HG03442 (cell line): ENCODE data around the gene DEPDC5.

Experiments used
- ATAC-seq: cut with Tn5 transposase; IDR thresholded peaks from one replicate; pipeline ENCODE4 v1.9.1; 2021; ENCODE audit warnings: mild to moderate bottlenecking, moderate library complexity; ENCODE audit not compliant: unreplicated experiment

The DEPDC5 gene

GRCh38 chr22:31883989-31884388, 130.2 kb downstream of the DEPDC5 start:
- ATAC-seq = no peak

GRCh38 chr22:31891366-31892079, 137.7 kb downstream of the DEPDC5 start:
- no peak for ATAC-seq

- no peak for ATAC-seq
Observed at GRCh38 chr22:31892080-31892433, 138.2 kb downstream of the DEPDC5 start.

GRCh38 chr22:31893460-31893859, 139.6 kb downstream of the DEPDC5 start:
- no peak for ATAC-seq

- no peak for ATAC-seq
Observed at GRCh38 chr22:31895411-31896123, 141.7 kb downstream of the DEPDC5 start.

- ATAC-seq = no peak
Observed at GRCh38 chr22:31896472-31896871, 142.7 kb downstream of the DEPDC5 start.

- ATAC-seq = no peak
Observed at GRCh38 chr22:31897842-31898805, 144.3 kb downstream of the DEPDC5 start.

GRCh38 chr22:31898926-31899325, 145.1 kb downstream of the DEPDC5 start:
- ATAC-seq = no peak

GRCh38 chr22:31899669-31900068, 145.8 kb downstream of the DEPDC5 start:
- no peak for ATAC-seq

GRCh38 chr22:31901388-31902137, 147.7 kb downstream of the DEPDC5 start:
- ATAC-seq = no peak

GRCh38 chr22:31904651-31905050, 150.8 kb downstream of the DEPDC5 start:
- ATAC-seq = no peak

GRCh38 chr22:31905356-31905755, 151.5 kb downstream of the DEPDC5 start:
- ATAC-seq = no peak

- no peak for ATAC-seq
Observed at GRCh38 chr22:31906086-31906485, 152.3 kb downstream of the DEPDC5 start.

- no peak for ATAC-seq
Observed at GRCh38 chr22:31906569-31906968, 152.8 kb downstream of the DEPDC5 start.

GRCh38 chr22:31909977-31910376, 156.2 kb downstream of the DEPDC5 start:
- ATAC-seq = no peak

- no peak for ATAC-seq
Observed at GRCh38 chr22:31911565-31912406, 158.0 kb downstream of the DEPDC5 start.

- no peak for ATAC-seq
Observed at GRCh38 chr22:31912407-31912743, 158.6 kb downstream of the DEPDC5 start.

GRCh38 chr22:31915586-31915985, 161.8 kb downstream of the DEPDC5 start:
- no peak for ATAC-seq

GRCh38 chr22:31917227-31917921, 163.6 kb downstream of the DEPDC5 start:
- ATAC-seq = peak; percentile 53
